T-helper 17 cell (primary cell): ENCODE data around the gene PIK3IP1. TPM values are rescaled to one million over a fixed set of nuclear protein-coding genes. Genes with fewer than 3 reads are reported as not detected.

Source experiments
- ATAC-seq: fragments of 150-1000 bp; cut with Tn5 transposase; 2 replicates; pipeline ENCODE4 v1.10.0; 2021; ENCODE audit warnings: mild to moderate bottlenecking, moderate library complexity
- DNase-seq, 3 donors: peaks; one replicate each; pipeline versions ENCODE4 v3.0.0 to v3.0.0-alpha.2; 2020 to 2021
- H3K9me3 ChIP-seq: one replicate; pipeline ENCODE4 v1.7.0; 2013; ENCODE audit warnings: low read length, mild to moderate bottlenecking; ENCODE audit not compliant: control insufficient read depth, poor library complexity, severe bottlenecking
- H3K27ac Mint-ChIP-seq: one replicate; pipeline ENCODE4 v1.8.0; 2022; ENCODE audit warnings: mild to moderate bottlenecking, moderate library complexity, mixed read lengths
- H3K27me3 Mint-ChIP-seq: one replicate; pipeline ENCODE4 v1.8.0; 2022; ENCODE audit warnings: mixed read lengths
- H3K36me3 Mint-ChIP-seq: one replicate; pipeline ENCODE4 v1.8.0; 2022; ENCODE audit warnings: low read depth, mixed read lengths
- H3K4me1 Mint-ChIP-seq: one replicate; pipeline ENCODE4 v1.8.0; 2022; ENCODE audit warnings: mild to moderate bottlenecking, mixed read lengths
- H3K4me3 Mint-ChIP-seq: one replicate; pipeline ENCODE4 v1.8.0; 2022; ENCODE audit warnings: mild to moderate bottlenecking, moderate library complexity, mixed read lengths
- total RNA-seq, 4 donors: library from RNA in 2 of 4; stranded (reverse) in 2 of 4; gene quantifications; one replicate each; pipeline ENCODE4 v1.2.3 and lab custom pipeline; 2022 to 2026

The PIK3IP1 gene
- total RNA-seq, 2 donors from 2014 or later = 388 to 426 TPM

DNA sequence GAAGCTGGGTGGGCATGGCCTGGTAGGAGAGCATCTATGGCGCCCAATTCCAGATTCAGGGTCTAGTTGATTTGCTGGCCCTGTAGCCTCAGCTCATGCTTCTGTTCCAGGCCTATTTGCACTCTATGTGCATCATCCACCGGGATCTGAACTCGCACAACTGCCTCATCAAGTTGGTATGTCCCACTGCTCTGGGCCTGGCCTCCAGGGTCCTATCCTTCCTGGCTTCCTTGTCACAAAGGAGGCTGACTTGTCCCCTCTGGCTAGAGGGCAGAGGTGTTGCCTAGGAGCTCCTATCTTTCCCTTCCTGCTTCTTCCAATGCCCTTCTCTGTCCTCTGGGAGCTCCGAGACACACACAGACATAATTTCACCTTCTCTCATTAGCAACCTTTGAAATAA lies 21.3 kb downstream of the PIK3IP1 start:
- H3K36me3 Mint-ChIP-seq = peaks cover 16% of the 10 kb centered on the region
- ATAC-seq (no peak), DNase-seq (no peak)
- no peaks in the 10 kb centered on the region for H3K9me3 ChIP-seq
- H3K27ac Mint-ChIP-seq = peak overlapping the region; percentile 94
- no peaks in the 10 kb centered on the region for H3K27me3 Mint-ChIP-seq
- peaks cover 38% of the 10 kb centered on the region for H3K4me1 Mint-ChIP-seq
- H3K4me3 Mint-ChIP-seq = no peak overlapping the region

DNA sequence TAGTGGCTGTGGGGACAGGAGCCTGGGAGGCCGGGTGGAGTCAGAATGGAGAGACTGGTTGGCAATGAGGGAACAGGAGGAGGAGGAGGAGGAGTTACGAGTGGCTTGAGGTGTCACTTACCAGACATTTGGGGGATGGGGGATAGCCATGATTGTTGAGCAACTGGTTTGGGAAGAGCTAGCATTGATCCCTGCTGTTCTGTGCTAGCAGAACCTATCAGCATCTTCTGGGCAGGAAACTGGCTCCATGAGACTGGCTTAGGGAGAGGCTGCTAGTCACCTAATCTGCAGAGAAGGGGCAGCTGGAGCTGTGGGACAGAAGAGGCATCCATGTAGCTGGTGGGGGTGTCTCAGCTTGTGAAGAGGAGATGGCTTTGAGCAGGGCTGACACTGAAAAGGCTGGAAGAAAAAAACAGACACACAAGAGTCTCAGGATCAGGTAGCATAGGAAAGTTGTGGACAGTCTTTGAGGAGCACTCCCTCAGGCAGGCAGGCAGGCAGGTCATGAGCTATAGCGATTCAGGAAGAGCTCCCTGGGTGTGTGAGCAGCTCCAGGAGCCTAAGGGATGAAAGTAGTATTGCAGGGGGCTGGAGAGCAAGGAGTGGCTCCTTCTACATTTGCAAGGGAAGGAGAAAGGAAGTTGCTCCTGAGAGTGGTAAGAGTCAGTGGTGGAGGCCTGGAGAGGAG lies 22.3 kb downstream of the PIK3IP1 start:
- Mint-ChIP-seq H3K4me1 (peaks cover 35% of the 10 kb centered on the region), H3K36me3 (peaks cover 16% of the 10 kb centered on the region), H3K4me3 (no peak overlapping the region), H3K27me3 (no peaks in the 10 kb centered on the region), H3K27ac (peak overlapping the region; percentile 94)
- no peak for ATAC-seq
- no peak for DNase-seq
- H3K9me3 ChIP-seq = no peaks in the 10 kb centered on the region

DNA sequence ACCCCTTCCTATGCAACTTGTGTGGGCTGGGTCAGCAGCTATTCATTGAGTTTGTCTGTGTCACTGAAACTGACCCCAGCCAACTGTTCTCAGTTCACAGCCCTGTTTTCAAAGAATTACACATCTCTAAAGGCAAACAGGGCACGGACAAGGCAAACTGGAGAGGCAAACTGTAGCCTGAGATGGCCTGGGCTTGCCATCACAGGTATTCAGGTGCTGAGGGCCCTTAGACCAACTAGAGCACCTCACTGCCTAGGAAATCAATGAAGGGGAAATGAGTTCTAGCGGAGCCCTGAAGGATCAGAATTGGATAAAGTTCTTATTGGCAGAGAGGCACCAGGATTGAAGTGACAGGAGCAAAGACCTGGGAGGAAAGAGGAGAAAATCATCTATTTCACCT lies 24.0 kb downstream of the PIK3IP1 start:
- Mint-ChIP-seq H3K27ac (peak overlapping the region; percentile 87), H3K27me3 (no peaks in the 10 kb centered on the region), H3K4me3 (no peak overlapping the region), H3K36me3 (peaks cover 14% of the 10 kb centered on the region), H3K4me1 (peaks cover 33% of the 10 kb centered on the region)
- H3K9me3 ChIP-seq = no peaks in the 10 kb centered on the region
- ATAC-seq (no peak), DNase-seq (no peak)

DNA sequence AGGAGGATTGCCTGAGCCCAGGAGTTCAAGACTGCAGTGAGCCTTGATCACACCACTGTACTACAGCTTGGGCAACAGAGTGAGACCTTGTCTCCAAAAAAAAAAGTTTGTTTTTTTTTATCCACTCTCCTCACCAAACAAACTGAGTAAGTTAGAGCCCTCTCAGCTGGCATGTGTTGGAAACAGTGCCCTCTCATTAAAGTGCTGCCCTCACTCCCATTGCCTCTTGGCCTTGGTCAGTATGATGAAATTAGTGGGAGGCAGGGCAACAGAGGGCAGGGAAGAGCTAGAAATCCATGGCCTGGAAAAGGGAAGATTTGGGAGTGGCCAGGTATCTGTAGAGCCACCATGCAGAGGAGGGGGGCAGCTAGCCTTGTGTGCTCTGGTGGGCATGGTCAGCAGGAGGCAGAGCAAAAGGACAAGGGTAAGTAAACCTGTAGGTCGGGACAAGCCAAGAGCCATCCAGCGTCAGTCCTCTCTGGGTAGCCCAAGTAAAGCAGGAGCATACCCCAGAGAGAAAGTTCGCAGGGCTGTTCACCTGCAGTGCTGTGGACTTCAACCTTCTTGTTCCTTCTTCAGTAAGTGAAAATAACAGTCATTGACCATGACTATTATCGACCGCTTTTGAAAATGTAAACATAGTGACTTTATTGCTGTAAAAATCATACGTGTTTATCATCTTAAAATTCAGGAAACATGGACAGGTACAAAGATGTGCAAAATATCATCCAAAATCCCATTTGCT lies 28.2 kb downstream of the PIK3IP1 start:
- no peak for ATAC-seq
- H3K36me3 Mint-ChIP-seq = peaks cover 11% of the 10 kb centered on the region
- H3K27ac Mint-ChIP-seq = peak overlapping the region; percentile 41

DNA sequence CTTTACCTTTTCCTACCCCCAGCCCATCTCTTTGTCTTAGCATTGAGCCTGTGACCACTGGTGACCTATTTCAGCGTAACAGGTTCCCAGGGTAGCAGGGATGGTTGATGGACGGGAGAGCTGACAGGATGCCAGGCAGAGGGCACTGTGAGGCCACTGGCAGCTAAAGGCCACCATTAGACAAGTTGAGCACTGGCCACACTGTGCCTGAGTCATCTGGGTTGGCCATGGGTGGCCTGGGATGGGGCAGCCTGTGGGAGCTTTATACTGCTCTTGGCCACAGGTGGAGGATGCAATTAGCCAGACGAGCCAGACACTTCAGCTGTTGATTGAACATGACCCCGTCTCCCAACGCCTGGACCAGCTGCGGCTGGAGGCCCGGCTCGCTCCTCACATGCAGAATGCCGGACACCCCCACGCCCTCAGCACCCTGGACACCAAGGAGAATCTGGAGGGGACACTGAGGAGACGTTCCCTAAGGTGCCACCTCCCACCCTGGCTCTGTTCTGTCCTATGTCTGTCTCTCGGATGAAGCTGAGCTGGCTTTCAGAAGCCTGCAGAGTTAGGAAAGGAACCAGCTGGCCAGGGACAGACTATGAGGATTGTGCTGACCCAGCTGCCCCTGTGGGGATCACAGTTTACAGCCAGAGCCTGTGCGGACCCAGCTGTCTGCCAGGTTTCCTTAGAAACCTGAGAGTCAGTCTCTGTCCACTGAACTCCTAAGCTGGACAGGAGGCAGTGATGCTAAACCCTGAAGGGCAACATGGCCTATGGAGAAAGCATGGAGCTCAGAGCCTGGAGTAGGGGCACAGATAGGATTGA lies 29.8 kb downstream of the PIK3IP1 start:
- Mint-ChIP-seq H3K27ac (peak overlapping the region; percentile 4), H3K27me3 (no peaks in the 10 kb centered on the region), H3K36me3 (peaks cover 13% of the 10 kb centered on the region)

More for the DNA sequence above, 28.2 kb downstream of the PIK3IP1 start:
- no peaks in the 10 kb centered on the region for H3K9me3 ChIP-seq
- Mint-ChIP-seq H3K27me3 (no peaks in the 10 kb centered on the region), H3K4me3 (no peak overlapping the region), H3K4me1 (peaks cover 8% of the 10 kb centered on the region)
- no peak for DNase-seq

DNA sequence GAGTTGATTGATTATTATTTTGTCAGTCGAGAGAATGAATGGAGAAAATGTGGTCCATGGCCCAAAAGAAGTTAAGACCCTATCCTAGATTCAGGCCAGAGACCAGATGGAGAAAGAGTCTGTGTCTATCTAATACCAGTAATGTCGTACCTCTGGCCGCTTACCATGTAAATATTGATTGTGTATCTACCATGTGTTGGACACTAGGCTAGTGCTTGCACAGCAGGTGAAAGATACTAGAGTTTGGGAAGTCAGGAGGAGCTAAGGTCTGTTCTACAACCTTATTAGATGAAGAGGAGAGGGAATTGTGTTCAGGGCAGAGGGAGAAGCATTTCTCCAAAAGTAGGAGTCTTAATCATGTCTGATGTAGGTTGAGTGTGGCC lies 31.8 kb downstream of the PIK3IP1 start:
- Mint-ChIP-seq H3K4me1 (peaks cover 18% of the 10 kb centered on the region), H3K4me3 (no peak overlapping the region), H3K36me3 (peaks cover 13% of the 10 kb centered on the region), H3K27ac (peak overlapping the region; percentile 84), H3K27me3 (no peaks in the 10 kb centered on the region)
- DNase-seq (no peak), ATAC-seq (no peak)
- H3K9me3 ChIP-seq = no peaks in the 10 kb centered on the region

More for the DNA sequence above, 29.8 kb downstream of the PIK3IP1 start:
- H3K9me3 ChIP-seq = no peaks in the 10 kb centered on the region
- no peak for ATAC-seq
- Mint-ChIP-seq H3K4me3 (no peak overlapping the region), H3K4me1 (peaks cover 12% of the 10 kb centered on the region)
- no peak for DNase-seq

DNA sequence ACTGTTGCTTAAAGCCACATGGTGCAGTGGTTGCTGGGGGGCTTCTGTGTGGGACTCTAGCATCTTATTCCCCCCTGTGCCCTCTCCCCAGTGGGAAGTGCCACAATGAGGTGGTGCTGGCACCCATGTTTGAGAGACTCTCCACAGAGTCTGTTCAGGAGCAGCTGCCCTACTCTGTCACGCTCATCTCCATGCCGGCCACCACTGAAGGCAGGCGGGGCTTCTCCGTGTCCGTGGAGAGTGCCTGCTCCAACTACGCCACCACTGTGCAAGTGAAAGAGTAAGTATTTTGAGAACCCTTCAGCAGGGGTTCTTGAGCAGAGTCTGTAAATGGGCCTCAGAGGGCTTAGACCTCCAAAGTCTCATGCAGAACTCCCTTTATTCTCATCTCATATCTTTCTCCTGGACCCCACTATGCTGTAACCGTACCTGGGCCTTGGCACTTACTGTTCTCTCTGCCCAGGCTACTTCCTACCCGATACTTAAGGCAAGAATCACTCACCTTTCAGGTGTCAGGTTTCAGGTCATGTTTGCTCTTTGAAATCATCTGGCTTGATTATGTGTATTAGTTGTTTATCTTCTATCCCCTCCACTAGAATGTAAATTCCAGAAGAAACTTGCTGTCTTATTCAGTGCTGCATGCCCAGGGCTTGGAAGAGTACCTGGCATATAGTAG lies 32.4 kb downstream of the PIK3IP1 start:
- peaks cover 13% of the 10 kb centered on the region for H3K36me3 Mint-ChIP-seq
- ATAC-seq (no peak), DNase-seq (no peak)

DNA sequence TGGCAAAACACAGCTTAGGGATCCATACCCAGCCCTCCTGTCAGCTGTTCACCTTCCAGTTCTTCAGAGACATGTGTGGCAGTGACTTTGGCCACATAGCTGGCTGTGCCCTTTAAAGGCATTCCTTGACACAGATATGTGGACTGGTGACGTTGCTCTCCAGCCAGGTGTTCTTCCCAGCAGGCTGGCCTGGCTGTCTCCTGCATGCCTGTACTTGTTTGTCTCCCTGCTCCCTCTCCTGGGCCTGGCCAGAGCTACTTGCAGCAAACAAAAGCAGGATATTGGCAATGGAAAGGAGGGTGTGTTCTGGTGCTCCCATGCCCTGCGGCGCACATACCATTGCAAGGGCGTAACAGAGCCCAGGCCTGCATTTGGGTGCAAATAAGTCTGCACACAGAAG lies 38.3 kb downstream of the PIK3IP1 start:
- Mint-ChIP-seq H3K27me3 (no peaks in the 10 kb centered on the region), H3K36me3 (peaks cover 2% of the 10 kb centered on the region), H3K4me3 (no peak overlapping the region), H3K27ac (peak overlapping the region; percentile 39), H3K4me1 (peaks cover 15% of the 10 kb centered on the region)
- DNase-seq (no peak), ATAC-seq (no peak)
- no peaks in the 10 kb centered on the region for H3K9me3 ChIP-seq

More for the DNA sequence above, 32.4 kb downstream of the PIK3IP1 start:
- no peak overlapping the region for H3K4me3 Mint-ChIP-seq
- H3K27me3 Mint-ChIP-seq = no peaks in the 10 kb centered on the region
- H3K4me1 Mint-ChIP-seq = peaks cover 21% of the 10 kb centered on the region
- H3K9me3 ChIP-seq = no peaks in the 10 kb centered on the region
- H3K27ac Mint-ChIP-seq = peak overlapping the region; percentile 84

DNA sequence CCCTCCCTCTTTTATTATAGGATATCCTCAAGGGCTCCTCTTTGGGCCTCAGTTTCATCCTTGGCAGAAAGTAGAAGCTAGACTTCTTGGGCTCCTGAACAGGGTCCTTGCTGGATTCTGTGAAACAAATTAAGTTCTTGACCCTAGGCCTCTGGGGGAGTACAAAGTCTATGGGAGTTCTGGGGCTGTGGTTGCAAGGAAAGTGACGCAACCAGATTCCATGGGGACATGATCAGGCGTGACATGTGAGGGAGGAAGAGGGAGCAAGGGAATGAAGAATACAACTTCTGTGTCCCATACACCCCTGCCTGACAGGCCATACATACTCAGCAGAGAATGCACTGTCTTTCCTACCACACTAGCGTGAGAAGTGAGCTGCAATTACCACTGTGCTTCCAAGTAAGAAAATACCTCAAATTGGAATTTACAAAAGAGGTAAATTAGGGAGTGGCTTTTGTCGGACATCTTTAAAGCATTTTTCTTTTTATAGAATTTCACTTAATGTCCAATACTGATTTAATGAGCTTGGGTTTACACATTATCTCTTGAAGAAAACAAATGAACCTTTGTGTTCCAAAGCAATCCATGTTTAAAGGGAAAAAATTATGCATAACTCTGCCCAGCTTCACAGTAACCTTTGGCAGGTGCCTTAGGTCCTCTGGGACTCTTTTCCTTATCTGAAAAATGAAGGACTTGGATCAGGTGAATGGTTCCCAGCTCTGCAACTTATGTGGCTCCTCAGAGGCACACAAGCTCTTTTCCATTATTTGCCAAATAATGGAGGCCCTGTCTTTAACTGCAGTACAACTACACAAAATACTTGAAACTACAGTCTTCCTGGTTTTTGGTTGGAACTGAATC lies 41.3 kb downstream of the PIK3IP1 start:
- Mint-ChIP-seq H3K27ac (peak overlapping the region; percentile 56), H3K4me1 (peaks cover 17% of the 10 kb centered on the region), H3K4me3 (no peak overlapping the region)

DNA sequence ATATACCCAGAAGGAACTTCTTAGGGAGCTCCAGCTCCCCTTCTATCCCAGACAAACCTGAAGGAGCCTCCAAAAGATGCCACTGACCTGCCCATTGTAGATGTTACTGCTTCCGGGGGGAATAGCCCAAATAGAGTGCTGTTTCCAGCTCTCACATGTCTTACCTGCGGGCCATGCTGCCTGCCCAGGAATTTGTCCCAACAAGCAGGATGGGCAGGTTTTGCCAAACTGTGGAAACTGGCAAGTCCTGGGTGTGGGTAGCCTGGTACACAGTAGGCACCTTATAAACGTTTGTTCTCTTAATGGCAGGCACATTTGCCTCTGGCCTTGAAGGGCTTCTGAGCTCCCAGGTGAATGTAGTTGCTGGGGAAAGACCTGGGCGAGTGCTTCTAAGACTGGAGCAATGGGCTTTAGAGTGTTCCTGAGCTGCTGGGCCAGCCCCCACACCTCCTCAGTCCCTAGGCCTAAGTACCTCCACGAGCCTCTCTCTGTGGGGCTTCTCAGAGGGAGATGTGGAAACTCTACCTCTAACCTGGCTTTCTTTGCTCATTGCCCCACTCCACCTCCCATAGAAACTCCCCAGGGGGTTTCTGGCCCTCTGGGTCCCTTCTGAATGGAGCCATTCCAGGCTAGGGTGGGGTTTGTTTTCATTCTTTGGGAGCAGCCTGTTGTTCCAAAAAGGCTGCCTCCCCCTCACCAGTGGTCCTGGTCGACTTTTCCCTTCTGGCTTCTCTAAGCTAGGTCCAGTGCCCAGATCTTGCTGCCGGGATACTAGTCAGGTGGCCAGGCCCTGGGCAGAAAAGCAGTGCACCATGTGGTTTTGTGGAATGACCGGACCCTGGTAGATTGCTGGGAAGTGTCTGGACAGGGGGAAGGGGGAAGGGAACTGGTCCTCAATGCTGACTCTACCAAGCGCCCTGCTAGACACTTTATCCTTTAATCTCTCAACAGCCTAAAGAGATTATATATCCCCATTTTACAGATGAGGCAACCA lies 43.0 kb downstream of the PIK3IP1 start:
- H3K36me3 Mint-ChIP-seq = no peaks in the 10 kb centered on the region
- no peak overlapping the region for H3K27ac Mint-ChIP-seq
- DNase-seq = no peak
- H3K27me3 Mint-ChIP-seq = no peaks in the 10 kb centered on the region
- no peak overlapping the region for H3K4me3 Mint-ChIP-seq
- H3K9me3 ChIP-seq = no peaks in the 10 kb centered on the region
- no peak for ATAC-seq
- peaks cover 17% of the 10 kb centered on the region for H3K4me1 Mint-ChIP-seq

More for the DNA sequence above, 41.3 kb downstream of the PIK3IP1 start:
- ATAC-seq (no peak), DNase-seq (no peak)
- Mint-ChIP-seq H3K36me3 (no peaks in the 10 kb centered on the region), H3K27me3 (no peaks in the 10 kb centered on the region)
- H3K9me3 ChIP-seq = no peaks in the 10 kb centered on the region

DNA sequence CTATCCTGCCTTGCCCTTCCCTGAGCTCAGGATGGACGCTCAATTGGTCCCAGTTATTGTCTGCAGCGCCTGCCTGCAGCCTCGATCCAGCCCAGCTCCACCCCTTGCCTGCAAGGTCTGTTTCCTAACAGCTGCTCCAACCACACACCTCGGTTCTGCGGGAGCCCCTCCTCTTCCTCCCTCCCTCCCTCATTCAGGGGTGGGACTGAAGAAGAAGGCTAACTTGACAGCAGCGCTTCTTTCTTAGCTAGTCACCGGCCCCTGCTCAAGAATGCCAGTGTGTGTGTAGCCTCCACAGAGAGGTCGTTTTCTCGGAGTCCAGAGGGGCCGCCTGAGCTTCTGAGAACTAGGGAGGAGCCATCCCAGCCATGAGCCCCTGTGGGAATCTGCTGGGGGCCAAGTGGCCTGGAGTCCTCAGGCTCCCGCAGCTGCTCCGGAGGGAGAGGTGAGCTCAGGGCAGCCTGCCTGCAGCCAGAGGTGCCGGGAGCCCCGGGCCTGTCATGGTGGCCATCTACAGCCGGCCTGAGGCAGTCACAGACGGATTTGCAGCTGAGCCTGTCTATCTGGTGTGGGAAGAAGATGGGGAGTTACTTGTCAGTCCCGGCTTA lies 44.0 kb downstream of the PIK3IP1 start:
- H3K27ac Mint-ChIP-seq = peak overlapping the region; percentile 73
- no peaks in the 10 kb centered on the region for H3K9me3 ChIP-seq
- ATAC-seq = peak; percentile 100
- H3K36me3 Mint-ChIP-seq = no peaks in the 10 kb centered on the region
- H3K4me3 Mint-ChIP-seq = peak overlapping the region; percentile 88
- H3K4me1 Mint-ChIP-seq = peaks cover 17% of the 10 kb centered on the region
- no peaks in the 10 kb centered on the region for H3K27me3 Mint-ChIP-seq
- DNase-seq = peak; percentile 43 to 55 (median 48)
